GM12892 (cell line): ENCODE measurements around the gene MMS19.
"Not testable (repeated sequence)": the region's sequence is repeated elsewhere in the genome, so short reads cannot be mapped to it uniquely, and the experiment has no call there.

ENCODE experiments used
- POLR2A ChIP-seq: IDR thresholded peaks from 2 replicates; pipeline ENCODE4 v1.6.1; 2011; ENCODE audit warnings: low read depth, low read length, control low read depth
- POLR2AphosphoS5 ChIP-seq: IDR thresholded peaks from 2 replicates; pipeline ENCODE4 v1.6.1; 2011; ENCODE audit warnings: low read depth, low read length, control low read depth
- TAF1 ChIP-seq: IDR thresholded peaks from 2 replicates; pipeline ENCODE4 v1.6.1; 2011; ENCODE audit warnings: low read depth, mild to moderate bottlenecking, control low read depth, low read length, borderline replicate concordance

DNA sequence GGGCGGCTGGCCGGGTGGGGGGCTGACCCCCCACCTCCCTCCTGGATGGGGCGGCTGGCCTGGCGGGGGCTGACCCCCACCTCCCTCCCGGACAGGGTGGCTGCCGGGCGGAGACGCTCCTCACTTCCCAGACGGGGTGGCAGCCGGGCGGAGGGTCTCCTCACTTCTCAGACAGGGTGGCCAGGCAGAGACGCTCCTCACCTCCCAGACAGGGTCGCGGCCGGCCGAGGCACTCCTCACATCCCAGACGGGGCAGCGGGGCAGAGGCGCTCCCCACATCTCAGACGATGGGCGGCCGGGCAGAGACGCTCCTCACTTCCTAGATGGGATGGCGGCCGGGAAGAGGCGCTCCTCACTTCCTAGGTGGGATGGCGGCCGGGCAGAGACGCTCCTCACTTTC lies 30.7 kb upstream of the MMS19 start:
- TF ChIP-seq TAF1, POLR2A, POLR2AphosphoS5: not testable (repeated sequence)
